Vagina (tissue), 2 donors: ENCODE data around the gene DNASE1L1. TPM values are rescaled to one million over a fixed set of nuclear protein-coding genes. Genes with fewer than 3 reads are reported as not detected.

Source experiments
- DNase-seq, 2 donors: peaks; one replicate each; pipeline ENCODE4 v3.0.0-alpha.2; 2017; ENCODE audit errors: extremely low spot score in 2 of 2
- H3K27ac ChIP-seq: fragments of 200-600 bp; sonication (generic); one replicate; pipeline ENCODE4 v1.5.1; 2019
- H3K27me3 ChIP-seq: fragments of 200-600 bp; sonication (generic); one replicate; pipeline ENCODE4 v1.5.1; 2019
- H3K36me3 ChIP-seq, 2 donors: fragments of 200-600 bp; sonication (generic); one replicate each; pipeline ENCODE4 v1.5.1; 2017 to 2019
- H3K4me1 ChIP-seq: fragments of 200-600 bp; sonication (generic); one replicate; pipeline ENCODE4 v1.5.1; 2019
- H3K4me3 ChIP-seq, 2 donors: fragments of 200-600 bp; sonication (generic); 1 replicate in 1 of 2; 2 replicates in 1 of 2; pipeline ENCODE4 v1.5.1; 2016 to 2019
- H3K9me3 ChIP-seq: fragments of 200-600 bp; sonication (generic); one replicate; pipeline ENCODE4 v1.5.1; 2019
- POLR2A ChIP-seq, 2 donors: fragments of 450-650 bp; IDR thresholded peaks; one replicate each; pipeline ENCODE4 v1.6.1; 2017; ENCODE audit warnings: antibody characterized with exemption in 2 of 2, mild to moderate bottlenecking in 2 of 2, moderate library complexity in 2 of 2
- POLR2AphosphoS5 ChIP-seq, 2 donors: sonication (generic); formaldehyde crosslinking; IDR thresholded peaks; one replicate each; pipeline ENCODE4 v1.9.0; 2017; ENCODE audit warnings: antibody characterized with exemption in 2 of 2, mild to moderate bottlenecking in 2 of 2, low read depth in 1 of 2; ENCODE audit not compliant: insufficient read depth in 1 of 2
- intact Hi-C: fragments of 100-400 bp; cut with DNase I; formaldehyde crosslinking; loops from one replicate; pipeline ENCODE4 v1.15.1; 2023
- total RNA-seq: library from RNA; depleted of rRNA; stranded (reverse); fragments of >200 nt; gene quantifications from one replicate; pipeline ENCODE4 v1.2.3, GENCODE V29; 2016
- TF ChIP-seq, protein P1 (sequence below), 3 experiments: fragments of 450-650 bp in 2 of 3; fragments of 200-600 bp in 1 of 3; sonication (generic) in 1 of 3; IDR thresholded peaks; one replicate each; pipeline ENCODE4 v1.5.1; 2017 to 2019; ENCODE audit warnings: antibody characterized with exemption in 3 of 3, mild to moderate bottlenecking in 2 of 3, moderate library complexity in 2 of 3

The DNASE1L1 gene
- total RNA-seq, 1 donor from 2014 or later, result 52.1 TPM

DNA sequence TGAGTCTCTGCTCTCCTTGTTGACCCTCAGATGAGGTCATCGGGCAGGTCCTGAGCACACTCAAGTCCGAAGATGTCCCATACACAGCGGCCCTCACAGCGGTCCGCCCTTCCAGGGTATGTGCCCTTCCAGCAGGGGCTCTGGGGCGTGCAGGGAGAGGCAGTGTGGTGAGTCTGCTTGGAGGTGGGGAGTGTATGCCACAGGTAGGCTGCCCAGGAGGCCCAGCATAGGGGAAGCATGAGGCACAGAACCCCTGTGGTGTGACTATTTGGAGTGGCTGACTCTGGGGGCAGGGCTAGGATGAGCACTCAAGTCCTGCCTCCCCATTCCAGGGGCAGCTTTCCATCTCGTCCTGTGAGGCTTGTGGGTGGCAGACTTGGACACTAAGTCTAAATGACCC, 24.6 kb upstream of the DNASE1L1 start:
- no peak overlapping the region for H3K4me3 ChIP-seq
- no peaks in the 10 kb centered on the region for H3K27me3 ChIP-seq
- DNase-seq, result no peak
- H3K9me3 ChIP-seq, result no peaks in the 10 kb centered on the region
- H3K27ac ChIP-seq, result no peak overlapping the region
- TF ChIP-seq, protein P1, sequence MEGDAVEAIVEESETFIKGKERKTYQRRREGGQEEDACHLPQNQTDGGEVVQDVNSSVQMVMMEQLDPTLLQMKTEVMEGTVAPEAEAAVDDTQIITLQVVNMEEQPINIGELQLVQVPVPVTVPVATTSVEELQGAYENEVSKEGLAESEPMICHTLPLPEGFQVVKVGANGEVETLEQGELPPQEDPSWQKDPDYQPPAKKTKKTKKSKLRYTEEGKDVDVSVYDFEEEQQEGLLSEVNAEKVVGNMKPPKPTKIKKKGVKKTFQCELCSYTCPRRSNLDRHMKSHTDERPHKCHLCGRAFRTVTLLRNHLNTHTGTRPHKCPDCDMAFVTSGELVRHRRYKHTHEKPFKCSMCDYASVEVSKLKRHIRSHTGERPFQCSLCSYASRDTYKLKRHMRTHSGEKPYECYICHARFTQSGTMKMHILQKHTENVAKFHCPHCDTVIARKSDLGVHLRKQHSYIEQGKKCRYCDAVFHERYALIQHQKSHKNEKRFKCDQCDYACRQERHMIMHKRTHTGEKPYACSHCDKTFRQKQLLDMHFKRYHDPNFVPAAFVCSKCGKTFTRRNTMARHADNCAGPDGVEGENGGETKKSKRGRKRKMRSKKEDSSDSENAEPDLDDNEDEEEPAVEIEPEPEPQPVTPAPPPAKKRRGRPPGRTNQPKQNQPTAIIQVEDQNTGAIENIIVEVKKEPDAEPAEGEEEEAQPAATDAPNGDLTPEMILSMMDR (IDR thresholded peaks at IDR 0.05), result no peak
- TF ChIP-seq POLR2A (IDR thresholded peaks at IDR 0.05) (no peak), POLR2AphosphoS5 (IDR thresholded peaks at IDR 0.05; ENCODE audit: insufficient read depth in 1 of 2, low read depth in 1 of 2) (no peak)
- H3K36me3 ChIP-seq, result peaks cover 0 to 4% of the 10 kb centered on the region in 2 donors
- intact Hi-C loops, result no loop called here
- peaks cover 6% of the 10 kb centered on the region for H3K4me1 ChIP-seq

DNA sequence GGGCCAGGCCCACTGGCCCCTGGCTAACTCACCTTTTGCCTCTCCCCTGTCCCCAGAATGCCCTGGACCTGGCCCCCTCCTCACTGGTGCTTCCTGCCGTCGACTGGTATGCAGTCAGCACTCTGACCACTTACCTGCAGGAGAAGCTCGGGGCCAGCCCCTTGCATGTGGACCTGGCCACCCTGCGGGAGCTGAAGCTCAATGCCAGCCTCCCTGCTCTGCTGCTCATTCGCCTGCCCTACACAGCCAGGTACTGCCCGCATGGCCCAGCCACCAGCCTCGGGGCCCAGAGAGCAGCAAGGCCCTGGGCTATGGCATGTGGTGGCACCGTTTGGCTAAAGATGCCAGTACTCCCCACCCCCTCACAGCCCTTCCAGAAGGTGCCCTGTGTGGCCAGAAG, 23.2 kb upstream of the DNASE1L1 start:
- Histone ChIP-seq H3K27me3 (no peaks in the 10 kb centered on the region), H3K36me3 (peaks cover 0 to 4% of the 10 kb centered on the region in 2 donors), H3K4me3 (no peak overlapping the region), H3K4me1 (peaks cover 6% of the 10 kb centered on the region), H3K9me3 (no peaks in the 10 kb centered on the region), H3K27ac (no peak overlapping the region)
- intact Hi-C loops, result no loop called here
- DNase-seq, result no peak
- TF ChIP-seq, protein P1 (IDR thresholded peaks at IDR 0.05), result no peak
- TF ChIP-seq POLR2AphosphoS5 (IDR thresholded peaks at IDR 0.05; ENCODE audit: insufficient read depth in 1 of 2, low read depth in 1 of 2) (no peak), POLR2A (IDR thresholded peaks at IDR 0.05) (no peak)

DNA sequence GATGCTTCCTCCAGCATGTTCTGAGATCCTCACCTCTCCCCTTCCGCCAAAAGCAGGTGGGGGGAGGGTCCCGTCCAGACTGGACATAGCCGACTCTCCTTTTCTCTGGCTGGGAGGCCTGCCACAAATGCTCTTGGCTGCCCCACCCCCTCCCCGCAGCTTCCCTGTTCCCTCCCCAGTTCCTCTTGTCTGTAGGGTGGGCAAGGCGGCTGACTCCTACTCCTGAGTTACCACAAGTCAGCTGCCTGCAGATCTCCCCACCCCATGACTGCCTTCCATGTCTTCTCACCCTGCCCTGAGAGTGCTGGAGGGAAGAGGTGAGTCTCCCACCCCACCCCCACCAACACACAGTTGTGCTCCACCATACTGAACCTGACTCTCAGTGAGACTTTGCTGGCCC, 22.3 kb upstream of the DNASE1L1 start:
- H3K36me3 ChIP-seq, result peaks cover 0 to 4% of the 10 kb centered on the region in 2 donors
- no peaks in the 10 kb centered on the region for H3K9me3 ChIP-seq
- intact Hi-C loops, result no loop called here
- H3K4me3 ChIP-seq, result no peak overlapping the region
- no peak overlapping the region for H3K27ac ChIP-seq
- H3K4me1 ChIP-seq, result peaks cover 6% of the 10 kb centered on the region
- no peak for DNase-seq
- H3K27me3 ChIP-seq, result no peaks in the 10 kb centered on the region
- TF ChIP-seq, protein P1 (IDR thresholded peaks at IDR 0.05), result no peak

DNA sequence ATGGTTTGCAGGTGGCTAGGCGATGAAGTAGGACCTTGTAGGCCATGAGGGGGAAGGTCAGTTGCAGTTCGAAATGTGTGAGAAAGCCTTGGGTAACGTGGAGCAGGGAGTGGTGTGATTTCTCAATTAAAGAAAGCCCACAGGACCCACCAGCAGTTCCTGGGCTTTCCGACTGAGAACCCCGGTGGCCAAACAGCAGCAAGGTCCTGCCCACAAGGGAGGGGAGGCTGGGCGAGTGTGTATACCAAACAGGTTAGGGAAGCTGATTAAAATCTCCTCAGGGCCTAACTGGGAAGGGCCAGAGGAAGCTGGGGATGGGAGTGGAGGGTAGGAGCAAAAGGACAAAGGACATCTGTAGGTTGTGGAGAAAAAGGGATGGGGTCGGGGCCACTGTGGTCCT, 21.9 kb upstream of the DNASE1L1 start:
- Histone ChIP-seq H3K9me3 (no peaks in the 10 kb centered on the region), H3K4me1 (peaks cover 6% of the 10 kb centered on the region), H3K27me3 (no peaks in the 10 kb centered on the region), H3K27ac (peak overlapping the region; percentile 17), H3K4me3 (no peak overlapping the region), H3K36me3 (peaks cover 0 to 4% of the 10 kb centered on the region in 2 donors)
- TF ChIP-seq POLR2A (IDR thresholded peaks at IDR 0.05) (no peak), POLR2AphosphoS5 (IDR thresholded peaks at IDR 0.05; ENCODE audit: insufficient read depth in 1 of 2, low read depth in 1 of 2) (no peak)
- TF ChIP-seq, protein P1 (IDR thresholded peaks at IDR 0.05), result no peak
- intact Hi-C loops, result no loop called here
- DNase-seq, result no peak

DNA sequence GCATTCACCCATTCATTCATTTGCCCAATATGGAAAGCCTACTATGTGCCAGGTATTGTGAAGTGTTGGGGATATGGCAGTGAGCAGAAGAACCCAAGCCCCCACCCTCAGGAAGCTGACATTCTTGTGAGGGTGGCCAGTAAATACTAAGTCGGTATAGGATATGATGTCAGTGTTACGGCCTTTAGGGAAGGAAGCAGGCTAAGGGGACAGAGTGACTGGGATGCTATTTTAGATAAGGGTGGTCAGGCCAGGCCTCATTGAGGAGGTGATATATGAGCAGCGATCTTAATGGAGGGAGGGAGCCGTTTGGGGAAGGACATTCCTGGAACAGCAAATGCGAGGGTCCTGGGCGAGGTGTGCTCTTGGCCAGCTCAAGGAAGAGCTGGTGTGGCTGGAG, 21.4 kb upstream of the DNASE1L1 start:
- H3K4me3 ChIP-seq, result no peak overlapping the region
- intact Hi-C loops, result no loop called here
- peaks cover 0 to 4% of the 10 kb centered on the region in 2 donors for H3K36me3 ChIP-seq
- DNase-seq, result no peak
- H3K9me3 ChIP-seq, result no peaks in the 10 kb centered on the region
- TF ChIP-seq, protein P1 (IDR thresholded peaks at IDR 0.05), result no peak
- TF ChIP-seq POLR2A (IDR thresholded peaks at IDR 0.05) (no peak), POLR2AphosphoS5 (IDR thresholded peaks at IDR 0.05; ENCODE audit: insufficient read depth in 1 of 2, low read depth in 1 of 2) (no peak)
- peak overlapping the region; percentile 17 for H3K27ac ChIP-seq
- peaks cover 6% of the 10 kb centered on the region for H3K4me1 ChIP-seq
- H3K27me3 ChIP-seq, result no peaks in the 10 kb centered on the region
